H9 (cell line): ENCODE measurements around the gene OTOGL. TPM values are rescaled to one million over a fixed set of nuclear protein-coding genes. Genes with fewer than 3 reads are reported as not detected.

ENCODE experiments used
- DNase-seq: peaks from one replicate; pipeline ENCODE4 v3.0.0-alpha.2; 2017
- H2AFZ ChIP-seq: one replicate; pipeline ENCODE4 v1.6.1; 2013; ENCODE audit warnings: mild to moderate bottlenecking, low read length, control low read depth, moderate library complexity
- H2AK5ac ChIP-seq: 2 replicates; pipeline ENCODE4 v1.6.1; 2013; ENCODE audit warnings: low read length, control low read depth, mixed read lengths; ENCODE audit not compliant: insufficient read length
- H2BK120ac ChIP-seq: one replicate; pipeline ENCODE4 v1.6.1; 2013; ENCODE audit warnings: low read depth, mild to moderate bottlenecking, low read length, control low read depth, inconsistent platforms; ENCODE audit not compliant: poor library complexity, severe bottlenecking
- H2BK12ac ChIP-seq: 2 replicates; pipeline ENCODE4 v1.6.1; 2013; ENCODE audit warnings: low read length, control low read depth, mixed read lengths, low read depth; ENCODE audit not compliant: insufficient read length
- H2BK15ac ChIP-seq: 2 replicates; pipeline ENCODE4 v1.6.1; 2013; ENCODE audit warnings: low read depth, low read length, control low read depth
- H2BK20ac ChIP-seq: one replicate; pipeline ENCODE4 v1.6.1; 2013; ENCODE audit warnings: low read depth, mild to moderate bottlenecking, low read length, control low read depth, inconsistent platforms; ENCODE audit not compliant: poor library complexity, severe bottlenecking
- H2BK5ac ChIP-seq: 2 replicates; pipeline ENCODE4 v1.6.1; 2013; ENCODE audit warnings: low read length, control low read depth, mixed read lengths; ENCODE audit not compliant: insufficient read length
- H3K14ac ChIP-seq: 2 replicates; pipeline ENCODE4 v1.6.1; 2013; ENCODE audit warnings: low read length, control low read depth; ENCODE audit not compliant: insufficient read depth
- H3K18ac ChIP-seq: 2 replicates; pipeline ENCODE4 v1.6.1; 2013; ENCODE audit warnings: low read depth, mild to moderate bottlenecking, mixed read lengths, low read length, control low read depth; ENCODE audit not compliant: insufficient read length
- H3K23ac ChIP-seq: 2 replicates; pipeline ENCODE4 v1.6.1; 2013; ENCODE audit warnings: low read length, control low read depth, mixed read lengths, low read depth; ENCODE audit not compliant: insufficient read length
- H3K23me2 ChIP-seq: 2 replicates; pipeline ENCODE4 v1.6.1; 2013; ENCODE audit warnings: low read depth, mild to moderate bottlenecking, mixed read lengths, low read length, control low read depth; ENCODE audit not compliant: insufficient read length, poor library complexity, severe bottlenecking
- H3K27ac ChIP-seq: 2 replicates; pipeline ENCODE4 v1.5.1; 2013; ENCODE audit warnings: low read length, control low read depth, mixed read lengths, low read depth; ENCODE audit not compliant: insufficient read length
- H3K27me3 ChIP-seq: 2 replicates; pipeline ENCODE4 v1.6.1; 2013; ENCODE audit warnings: low read length, control low read depth, inconsistent platforms; ENCODE audit not compliant: insufficient read depth
- H3K4ac ChIP-seq: 2 replicates; pipeline ENCODE4 v1.6.1; 2013; ENCODE audit warnings: low read depth, mild to moderate bottlenecking, control low read depth, inconsistent platforms, low read length, moderate library complexity
- H3K4me1 ChIP-seq: 2 replicates; pipeline ENCODE4 v1.6.1; 2013; ENCODE audit warnings: low read length, control low read depth, inconsistent platforms; ENCODE audit not compliant: insufficient read depth
- H3K4me2 ChIP-seq: 2 replicates; pipeline ENCODE4 v1.6.1; 2013; ENCODE audit warnings: low read length, control low read depth, mixed read lengths; ENCODE audit not compliant: insufficient read length, insufficient read depth
- H3K56ac ChIP-seq: 2 replicates; pipeline ENCODE4 v1.6.1; 2013; ENCODE audit warnings: low read depth, mild to moderate bottlenecking, mixed read lengths, low read length, control low read depth; ENCODE audit not compliant: insufficient read length
- H3K79me1 ChIP-seq: 2 replicates; pipeline ENCODE4 v1.6.1; 2013; ENCODE audit warnings: low read depth, mild to moderate bottlenecking, moderate library complexity, low read length, control low read depth, inconsistent platforms; ENCODE audit not compliant: insufficient read depth, poor library complexity, severe bottlenecking
- H3K79me2 ChIP-seq: 2 replicates; pipeline ENCODE4 v1.6.1; 2013; ENCODE audit warnings: low read length, control low read depth, inconsistent platforms; ENCODE audit not compliant: insufficient read depth
- H3K9ac ChIP-seq: 2 replicates; pipeline ENCODE4 v1.6.1; 2013; ENCODE audit warnings: low read length, control low read depth, mixed read lengths; ENCODE audit not compliant: insufficient read length; ENCODE audit errors: extremely low read depth
- H3K9me3 ChIP-seq: one replicate; pipeline ENCODE4 v1.6.1; 2013; ENCODE audit warnings: low read depth, low read length, inconsistent platforms; ENCODE audit not compliant: control insufficient read depth
- H3T11ph ChIP-seq: one replicate; pipeline ENCODE4 v1.6.1; 2013; ENCODE audit warnings: mild to moderate bottlenecking, low read length, control low read depth, inconsistent platforms
- H4K20me1 ChIP-seq: one replicate; pipeline ENCODE4 v1.6.1; 2013; ENCODE audit not compliant: control insufficient read depth, insufficient read length, insufficient read depth
- H4K5ac ChIP-seq: 2 replicates; pipeline ENCODE4 v1.6.1; 2013; ENCODE audit warnings: low read depth, mild to moderate bottlenecking, mixed read lengths, low read length, control low read depth; ENCODE audit not compliant: insufficient read length
- H4K8ac ChIP-seq: replicated peaks from 2 replicates; pipeline ENCODE4 v1.6.1; 2013; ENCODE audit warnings: low read length, control low read depth, mixed read lengths, low read depth; ENCODE audit not compliant: insufficient read length
- H4K91ac ChIP-seq: 2 replicates; pipeline ENCODE4 v1.6.1; 2013; ENCODE audit warnings: low read depth, mild to moderate bottlenecking, moderate library complexity, mixed read lengths, low read length, control low read depth; ENCODE audit not compliant: insufficient read length
- H3K27ac Mint-ChIP-seq, 3 experiments: 2 replicates in 2 of 3; 3 replicates in 1 of 3; pipeline ENCODE4 v1.8.0; 2020 to 2021; ENCODE audit warnings: mixed read lengths in 3 of 3, mild to moderate bottlenecking in 1 of 3, moderate library complexity in 1 of 3
- H3K27me3 Mint-ChIP-seq: 2 replicates; pipeline ENCODE4 v1.8.0; 2021; ENCODE audit warnings: low read depth, mild to moderate bottlenecking, moderate library complexity, mixed read lengths
- H3K36me3 Mint-ChIP-seq, 3 experiments: 2 replicates in 2 of 3; 3 replicates in 1 of 3; pipeline ENCODE4 v1.8.0; 2020 to 2021; ENCODE audit warnings: low read depth in 3 of 3, mixed read lengths in 3 of 3; ENCODE audit not compliant: insufficient read depth in 1 of 3
- H3K4me1 Mint-ChIP-seq, 2 experiments: 2 replicates each; pipeline ENCODE4 v1.8.0; 2020; ENCODE audit warnings: mixed read lengths in 2 of 2
- H3K4me3 Mint-ChIP-seq, 2 experiments: 2 replicates in 1 of 2; 3 replicates in 1 of 2; pipeline ENCODE4 v1.8.0; 2020 to 2021; ENCODE audit warnings: mild to moderate bottlenecking in 2 of 2, mixed read lengths in 2 of 2, moderate library complexity in 1 of 2
- H3K9me3 Mint-ChIP-seq, 2 experiments: 2 replicates in 1 of 2; 3 replicates in 1 of 2; pipeline ENCODE4 v1.8.0; 2020; ENCODE audit warnings: mild to moderate bottlenecking in 2 of 2, mixed read lengths in 2 of 2, moderate library complexity in 1 of 2
- CTCF ChIP-seq: fragments of 200-600 bp; sonication (generic); conservative IDR thresholded peaks from 3 replicates; pipeline ENCODE4 v1.8.0; 2021; ENCODE audit warnings: antibody characterized with exemption, mild to moderate bottlenecking
- WGBS: extraction: QIAGEN DNeasy Blood & Tissue Kit; methylation state at CpG from one replicate; pipeline ENCODE4 v1.1.7; 2013; ENCODE audit warnings: missing lambda C conversion rate, low lambda C conversion rate, mixed read lengths; ENCODE audit not compliant: insufficient read length; ENCODE audit errors: extremely low coverage; 5-methylcytosine and 5-hydroxymethylcytosine counted together
- total RNA-seq: library from RNA; stranded (reverse); gene quantifications from 2 replicates; pipeline ENCODE4 v1.2.1, GENCODE V29; 2021

The OTOGL gene
- total RNA-seq, 1 experiment from 2014 or later = 0.11 TPM

GRCh38 chr12:80415466-80415865, 316.1 kb downstream of the OTOGL start:
- Histone ChIP-seq H3K9me3 (no peaks in the 10 kb centered on the region), H4K8ac (no peak overlapping the region), H4K5ac (no peak overlapping the region), H3K23ac (no peak overlapping the region), H2BK12ac (no peak overlapping the region), H4K20me1 (no peaks in the 10 kb centered on the region), H3T11ph (no peak overlapping the region), H3K4me1 (no peaks in the 10 kb centered on the region), H3K23me2 (no peaks in the 10 kb centered on the region), H3K56ac (no peak overlapping the region), H3K4ac (no peak overlapping the region), H3K18ac (no peak overlapping the region), H3K79me2 (no peaks in the 10 kb centered on the region), H3K9ac (no peak overlapping the region), H2AFZ (no peak overlapping the region), H2AK5ac (no peak overlapping the region), H2BK15ac (no peak overlapping the region), H2BK20ac (no peak overlapping the region), H4K91ac (no peak overlapping the region), H3K27me3 (no peaks in the 10 kb centered on the region), H3K14ac (no peak overlapping the region), H3K79me1 (no peaks in the 10 kb centered on the region), H3K27ac (no peak overlapping the region), H3K4me2 (no peak overlapping the region), H2BK5ac (no peak overlapping the region), H2BK120ac (no peak overlapping the region)
- TF ChIP-seq CTCF = no peak
- Mint-ChIP-seq H3K4me1 (peaks cover 0 to 6% of the 10 kb centered on the region in 2 experiments; a peak in 3 of 4 replicates), H3K4me3 (no peak overlapping the region), H3K9me3 (no peaks in the 10 kb centered on the region), H3K27ac (no peak overlapping the region), H3K36me3 (no peaks in the 10 kb centered on the region), H3K27me3 (no peaks in the 10 kb centered on the region)
- DNase-seq = no peak
- no CpG with 5 or more reads among the region's 1 CpG for WGBS
